IMR-90 (cell line): ENCODE measurements around the gene TPPP. TPM values are rescaled to one million over a fixed set of nuclear protein-coding genes. Genes with fewer than 3 reads are reported as not detected.

ENCODE experiments used
- ATAC-seq: fragments of 200-7000 bp; cut with Tn5 transposase; 2 replicates; pipeline ENCODE4 v1.9.1; 2020; ENCODE audit warnings: low read depth, mild to moderate bottlenecking, moderate library complexity
- BruUV-seq: library from RNA; stranded (reverse); fragments of 400-500 nt; replicated peaks from 2 replicates; lab custom pipeline; 2021; lab: Mats Ljungman, UMichigan
- CTCF ChIA-PET: fragments of 300-600 bp; formaldehyde crosslinking; extraction: SDS; loops from one replicate; lab custom pipeline; 2021; ENCODE audit warnings: antibody characterized with exemption; lab: Yijun Ruan, JAX
- POLR2A ChIA-PET: fragments of 300-600 bp; sonication (Branson Sonifier 250); formaldehyde crosslinking; loops from one replicate; lab custom pipeline; 2022; ENCODE audit warnings: antibody characterized with exemption; ENCODE audit not compliant: unreplicated experiment; lab: Charles Lee
- DNase-seq: peaks from one replicate; pipeline ENCODE4 v3.0.0; 2013
- H2AFZ ChIP-seq: replicated peaks from 2 replicates; pipeline ENCODE3; 2013; ENCODE audit warnings: low read length, mild to moderate bottlenecking; ENCODE audit not compliant: poor library complexity
- H2AK5ac ChIP-seq: 2 replicates; pipeline ENCODE4 v1.6.1; 2013; ENCODE audit warnings: low read depth, low read length, inconsistent platforms
- H2AK9ac ChIP-seq: replicated peaks from 2 replicates; pipeline ENCODE3; 2013; ENCODE audit warnings: mild to moderate bottlenecking, low read depth, low read length, moderate library complexity; ENCODE audit not compliant: poor library complexity
- H2BK120ac ChIP-seq: 2 replicates; pipeline ENCODE4 v1.6.1; 2013; ENCODE audit warnings: low read depth, low read length, inconsistent platforms
- H2BK15ac ChIP-seq: 3 replicates; pipeline ENCODE4 v1.6.1; 2013; ENCODE audit warnings: low read depth, low read length, inconsistent platforms
- H2BK20ac ChIP-seq: 2 replicates; pipeline ENCODE4 v1.6.1; 2013; ENCODE audit warnings: low read depth, mild to moderate bottlenecking, inconsistent platforms, low read length, moderate library complexity
- H2BK5ac ChIP-seq: 2 replicates; pipeline ENCODE4 v1.6.1; 2013; ENCODE audit warnings: mild to moderate bottlenecking, low read depth, low read length, inconsistent platforms; ENCODE audit not compliant: poor library complexity, severe bottlenecking
- H3K14ac ChIP-seq: replicated peaks from 2 replicates; pipeline ENCODE4 v1.6.1; 2013; ENCODE audit warnings: low read depth, low read length, inconsistent platforms
- H3K18ac ChIP-seq: 2 replicates; pipeline ENCODE4 v1.6.1; 2013; ENCODE audit warnings: low read depth, low read length, control low read depth
- H3K23ac ChIP-seq: 2 replicates; pipeline ENCODE4 v1.6.1; 2013; ENCODE audit warnings: low read depth, low read length, inconsistent platforms
- H3K27ac ChIP-seq: 2 replicates; pipeline ENCODE4 v1.5.1; 2013; ENCODE audit warnings: mild to moderate bottlenecking, control low read depth, low read length; ENCODE audit not compliant: insufficient read depth
- H3K27me3 ChIP-seq: 2 replicates; pipeline ENCODE4 v1.6.1; 2013; ENCODE audit warnings: low read length; ENCODE audit not compliant: control insufficient read depth, insufficient read depth
- H3K36me3 ChIP-seq: 2 replicates; pipeline ENCODE4 v1.6.1; 2013; ENCODE audit warnings: low read length, mixed read lengths; ENCODE audit not compliant: control insufficient read depth, insufficient read depth
- H3K4ac ChIP-seq: 2 replicates; pipeline ENCODE4 v1.6.1; 2013; ENCODE audit warnings: low read depth, low read length, inconsistent platforms
- H3K4me1 ChIP-seq: 2 replicates; pipeline ENCODE4 v1.6.1; 2013; ENCODE audit warnings: low read length, mixed read lengths; ENCODE audit not compliant: control insufficient read depth, insufficient read depth
- H3K4me2 ChIP-seq: 2 replicates; pipeline ENCODE4 v1.6.1; 2013; ENCODE audit warnings: low read depth, mild to moderate bottlenecking, control low read depth, low read length, moderate library complexity
- H3K4me3 ChIP-seq: 2 replicates; pipeline ENCODE4 v1.5.1; 2013; ENCODE audit warnings: low read depth, mild to moderate bottlenecking, control low read depth, low read length, moderate library complexity; ENCODE audit not compliant: insufficient read depth
- H3K56ac ChIP-seq: 2 replicates; pipeline ENCODE4 v1.6.1; 2013; ENCODE audit warnings: low read length, inconsistent platforms; ENCODE audit not compliant: insufficient read depth; ENCODE audit errors: extremely low read depth
- H3K79me1 ChIP-seq, 2 experiments: 2 replicates each; pipeline ENCODE4 v1.6.1; 2013; ENCODE audit warnings: low read length in 2 of 2, inconsistent platforms in 1 of 2, low read depth in 1 of 2
- H3K9ac ChIP-seq: 2 replicates; pipeline ENCODE4 v1.6.1; 2013; ENCODE audit warnings: low read depth, low read length, control low read depth
- H3K9me1 ChIP-seq: 2 replicates; pipeline ENCODE4 v1.6.1; 2013; ENCODE audit warnings: low read length, inconsistent platforms; ENCODE audit not compliant: insufficient read depth
- H3K9me3 ChIP-seq: 2 replicates; pipeline ENCODE4 v1.6.1; 2013; ENCODE audit warnings: low read length; ENCODE audit not compliant: control insufficient read depth, insufficient read depth
- H4K20me1 ChIP-seq: 2 replicates; pipeline ENCODE4 v1.6.1; 2013; ENCODE audit warnings: low read length, inconsistent platforms; ENCODE audit not compliant: insufficient read depth
- H4K5ac ChIP-seq: 2 replicates; pipeline ENCODE4 v1.6.1; 2013; ENCODE audit warnings: mild to moderate bottlenecking, low read depth, low read length, control low read depth
- H4K8ac ChIP-seq, 2 experiments: 2 replicates each; pipeline ENCODE4 v1.6.1; 2013; ENCODE audit warnings: low read depth in 2 of 2, low read length in 2 of 2, control low read depth in 1 of 2, inconsistent platforms in 1 of 2
- H4K91ac ChIP-seq: 2 replicates; pipeline ENCODE4 v1.6.1; 2013; ENCODE audit warnings: low read depth, low read length, inconsistent platforms; ENCODE audit not compliant: insufficient read depth
- BHLHE40 ChIP-seq: fragments of 150-350 bp; IDR thresholded peaks from 2 replicates; pipeline ENCODE4 v1.6.1; 2016; ENCODE audit warnings: mild to moderate bottlenecking, low read depth, low read length
- FOS ChIP-seq: fragments of 150-350 bp; IDR thresholded peaks from 2 replicates; pipeline ENCODE4 v1.6.1; 2016; ENCODE audit warnings: low read depth, low read length
- MAZ ChIP-seq: IDR thresholded peaks from 2 replicates; pipeline ENCODE4 v1.6.1; 2012; ENCODE audit warnings: low read depth, mild to moderate bottlenecking, low read length, improper control_type of control experiment, moderate library complexity, borderline replicate concordance
- POLR2A ChIP-seq: IDR thresholded peaks from 2 replicates; pipeline ENCODE4 v1.6.1; 2012; ENCODE audit warnings: mild to moderate bottlenecking, low read depth, low read length
- WGBS, 2 experiments: methylation state at CpG; one replicate each; pipeline versions ENCODE4 v1.1.5 to v1.1.7; 2013; ENCODE audit warnings: missing lambda C conversion rate in 2 of 2; ENCODE audit not compliant: insufficient read length in 1 of 2; ENCODE audit errors: extremely low coverage in 2 of 2; 5-methylcytosine and 5-hydroxymethylcytosine counted together
- dilution Hi-C: fragments of 300-500 bp; cut with HindIII; formaldehyde crosslinking; loops from one replicate; pipeline ENCODE4 v1.14.3; 2018; ENCODE audit warnings: low sequenced_read_pairs; ENCODE audit not compliant: unreplicated experiment
- in situ Hi-C: fragments of 300-500 bp; cut with MboI; formaldehyde crosslinking; loops from 3 replicates; pipeline ENCODE4 v1.14.3; 2019; ENCODE audit warnings: low sequenced_read_pairs, inconsistent platforms, mixed read lengths
- intact Hi-C: fragments of 100-400 bp; cut with micrococcal nuclease; formaldehyde crosslinking; loops from 2 replicates; pipeline ENCODE4 v1.10.0; 2022
- polyA plus RNA-seq, 3 experiments: library from polyadenylated mRNA; depleted of rRNA; stranded (reverse); fragments of >200 nt; gene quantifications; 2 replicates each; pipeline ENCODE4 v1.2.3, GENCODE V29; 2012; ENCODE audit warnings: low replicate concordance in 1 of 3
- total RNA-seq: library from RNA; depleted of rRNA; stranded (reverse); fragments of >200 nt; gene quantifications from 2 replicates; pipeline ENCODE4 v1.2.3, GENCODE V29; 2012

Gene TPPP
- total and polyA plus RNA-seq, 2 of the 4 experiments (the other 2 are of a cell fraction) = under 0.01 to 0.07 TPM

- BruUV-seq = no TSS peak
- intact Hi-C loops = no loop called here
- WGBS, 2 experiments = 80% methylated on average over 1 of the region's 6 CpGs; no CpG with 5 or more reads in 1 of the 2 experiments
These were observed 35.6 kb downstream of the TPPP start for GRCh38 chr5:657570-657969.

More at GRCh38 chr5:657570-657969, 35.6 kb downstream of the TPPP start:
- Histone ChIP-seq H2AK9ac (peak overlapping the region; percentile 52), H3K9ac (no peak overlapping the region), H3K14ac (no peak overlapping the region), H2BK20ac (no peak overlapping the region), H4K91ac (no peak overlapping the region), H3K9me3 (no peaks in the 10 kb centered on the region; the same call in 1 of the 2 replicates), H3K27ac (no peak overlapping the region), H2BK15ac (no peak overlapping the region), H2BK5ac (no peak overlapping the region), H3K4ac (no peak overlapping the region), H3K4me1 (no peaks in the 10 kb centered on the region), H3K36me3 (peaks cover 6% of the 10 kb centered on the region), H4K5ac (no peak overlapping the region), H2BK120ac (no peak overlapping the region), H4K20me1 (no peaks in the 10 kb centered on the region), H2AFZ (peak overlapping the region; percentile 74), H2AK5ac (no peak overlapping the region), H3K4me3 (no peak overlapping the region), H4K8ac (no peak overlapping the region), H3K79me1 (no peaks in the 10 kb centered on the region), H3K56ac (no peak overlapping the region), H3K9me1 (peaks cover 6% of the 10 kb centered on the region), H3K4me2 (no peak overlapping the region), H3K18ac (no peak overlapping the region), H3K23ac (no peak overlapping the region), H3K27me3 (no peaks in the 10 kb centered on the region)
- ChIA-PET CTCF (no interaction called here), POLR2A (no interaction called here)
- dilution Hi-C loops (no loop called here), in situ Hi-C loops (no loop called here)
- DNase-seq (peak; percentile 93), ATAC-seq (peak; percentile 84)
- TF ChIP-seq MAZ = no peak
- TF ChIP-seq BHLHE40 = no peak
- TF ChIP-seq POLR2A = no peak
- peak; percentile 48; the same call in 1 of the 2 replicates for TF ChIP-seq FOS
